Mucosa of descending colon (tissue), 3 donors: ENCODE data around the gene RXRA. TPM values are rescaled to one million over a fixed set of nuclear protein-coding genes. Genes with fewer than 3 reads are reported as not detected.
A peak's percentile ranks its signal among the peaks of the same experiment; 100 is the strongest.

Source experiments
- ATAC-seq: fragments of 200-7000 bp; cut with Tn5 transposase; one replicate; pipeline ENCODE4 v1.9.1; 2020; ENCODE audit warnings: mild to moderate bottlenecking, moderate library complexity
- DNase-seq, 3 donors: peaks; one replicate each; pipeline ENCODE4 v3.0.0-alpha.2; 2020
- H3K36me3 ChIP-seq: fragments of 200-600 bp; one replicate; pipeline ENCODE4 v1.8.0; 2021; ENCODE audit warnings: low read depth, mild to moderate bottlenecking
- H3K4me1 ChIP-seq: fragments of 200-600 bp; one replicate; pipeline ENCODE4 v1.8.0; 2021; ENCODE audit warnings: low read depth, mild to moderate bottlenecking
- H3K4me3 ChIP-seq: fragments of 200-600 bp; one replicate; pipeline ENCODE4 v1.8.0; 2021; ENCODE audit warnings: mild to moderate bottlenecking
- H3K9me3 ChIP-seq: fragments of 200-600 bp; one replicate; pipeline ENCODE4 v1.8.0; 2021; ENCODE audit warnings: mild to moderate bottlenecking
- intact Hi-C, 2 donors: fragments of 100-400 bp; cut with DNase I in 1 of 2; cut with micrococcal nuclease in 1 of 2; formaldehyde crosslinking; loops; one replicate each; pipeline versions ENCODE4 v1.11.0 to v1.11.1; 2022; cut with DNase I, micrococcal nuclease
- total RNA-seq, 3 donors: library from RNA; stranded (reverse); fragmentation: NEBNext Ultra II Directional in 2 of 3; extraction: Animal tissue kit (Norgen Biotek cat#: 25700) in 2 of 3; gene quantifications; one replicate each; pipeline versions ENCODE4 v1.2.1 to v1.2.4, GENCODE V29; 2021 to 2023
- TF ChIP-seq, protein P1 (sequence below): fragments of 200-600 bp; IDR thresholded peaks from one replicate; pipeline ENCODE4 v1.8.0; 2022; ENCODE audit warnings: antibody characterized with exemption, mild to moderate bottlenecking
- donor health status: DM: no; HTN: no; CAD: no; lungs with moderate emphysema.
- donor health status: DM: no; HTN: no; CAD: no.
- donor health status: DM: no; HTN: yes; CAD: no.

Gene RXRA
- total RNA-seq, 3 donors from 2014 or later, result 75.2 to 101 (median 85.3) TPM

DNA sequence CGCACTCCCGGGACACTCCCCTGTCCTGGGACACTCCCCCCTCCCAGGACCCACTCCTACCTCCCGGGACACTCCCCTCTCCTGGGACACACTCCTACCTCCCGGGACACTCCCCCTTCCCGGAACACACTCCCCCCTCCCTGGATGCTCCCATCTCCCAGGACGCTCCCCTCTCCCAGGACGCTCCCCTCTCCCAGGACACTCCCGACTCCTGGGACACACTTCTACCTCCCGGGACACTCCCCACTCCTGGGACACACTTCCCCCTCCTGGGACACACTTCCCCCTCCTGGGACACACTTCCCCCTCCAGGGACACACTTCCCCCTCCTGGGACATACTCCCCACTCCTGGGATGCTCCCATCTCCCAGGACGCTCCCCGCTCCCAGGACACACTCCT is 95.6 kb downstream of the RXRA start:
- Histone ChIP-seq H3K4me1 (peaks cover 19% of the 10 kb centered on the region), H3K36me3 (peaks cover 7% of the 10 kb centered on the region), H3K9me3 (no peaks in the 10 kb centered on the region), H3K4me3 (no peak overlapping the region)
- ATAC-seq (peak; percentile 51), DNase-seq (peak in 1 of 3 donors; percentile 60)
- TF ChIP-seq, protein P1, sequence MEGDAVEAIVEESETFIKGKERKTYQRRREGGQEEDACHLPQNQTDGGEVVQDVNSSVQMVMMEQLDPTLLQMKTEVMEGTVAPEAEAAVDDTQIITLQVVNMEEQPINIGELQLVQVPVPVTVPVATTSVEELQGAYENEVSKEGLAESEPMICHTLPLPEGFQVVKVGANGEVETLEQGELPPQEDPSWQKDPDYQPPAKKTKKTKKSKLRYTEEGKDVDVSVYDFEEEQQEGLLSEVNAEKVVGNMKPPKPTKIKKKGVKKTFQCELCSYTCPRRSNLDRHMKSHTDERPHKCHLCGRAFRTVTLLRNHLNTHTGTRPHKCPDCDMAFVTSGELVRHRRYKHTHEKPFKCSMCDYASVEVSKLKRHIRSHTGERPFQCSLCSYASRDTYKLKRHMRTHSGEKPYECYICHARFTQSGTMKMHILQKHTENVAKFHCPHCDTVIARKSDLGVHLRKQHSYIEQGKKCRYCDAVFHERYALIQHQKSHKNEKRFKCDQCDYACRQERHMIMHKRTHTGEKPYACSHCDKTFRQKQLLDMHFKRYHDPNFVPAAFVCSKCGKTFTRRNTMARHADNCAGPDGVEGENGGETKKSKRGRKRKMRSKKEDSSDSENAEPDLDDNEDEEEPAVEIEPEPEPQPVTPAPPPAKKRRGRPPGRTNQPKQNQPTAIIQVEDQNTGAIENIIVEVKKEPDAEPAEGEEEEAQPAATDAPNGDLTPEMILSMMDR, result no peak
- intact Hi-C loops, result no loop called here

DNA sequence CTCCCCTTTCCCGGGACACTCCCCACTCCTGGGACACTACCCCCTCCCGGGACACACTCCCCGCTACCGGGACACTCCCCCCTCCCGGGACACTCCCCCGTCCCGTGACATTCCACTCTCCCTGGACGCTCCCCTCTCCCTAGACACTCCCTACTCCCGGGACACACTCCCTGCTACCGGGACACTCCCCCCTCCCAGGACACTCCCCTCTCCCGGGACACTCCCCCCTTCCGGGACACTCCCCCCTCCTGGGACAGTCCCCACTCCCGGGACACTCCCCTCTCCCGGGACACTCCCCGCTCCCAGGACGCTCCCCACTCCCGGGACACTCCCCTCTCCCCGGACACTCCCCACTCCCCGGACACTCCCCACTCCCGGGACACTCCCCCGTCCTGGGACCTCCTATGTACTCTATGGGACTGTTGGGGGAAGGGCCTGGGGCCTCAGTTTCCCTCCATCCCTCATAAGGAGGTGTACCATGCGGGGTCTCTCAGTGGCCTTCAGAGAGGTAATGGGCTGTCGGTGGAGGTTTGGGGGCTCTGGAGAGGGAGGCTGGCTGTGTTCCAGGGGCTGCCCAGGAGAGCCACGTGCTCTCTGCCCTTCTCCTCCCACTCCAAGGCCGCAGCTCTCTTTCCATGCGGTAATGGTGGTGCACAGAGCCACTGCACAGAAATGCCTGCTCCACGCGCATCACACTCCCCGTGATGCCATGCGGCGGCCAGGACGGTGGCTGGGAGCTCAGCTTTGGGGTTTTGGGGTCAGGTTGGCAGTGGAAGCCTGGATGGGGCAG is 96.2 kb downstream of the RXRA start:
- ATAC-seq, result peak; percentile 92
- H3K36me3 ChIP-seq, result peaks cover 3% of the 10 kb centered on the region
- no peaks in the 10 kb centered on the region for H3K9me3 ChIP-seq
- peak; percentile 85 to 93 (median 93) for DNase-seq
- H3K4me3 ChIP-seq, result no peak overlapping the region
- TF ChIP-seq, protein P1, result no peak
- intact Hi-C loops, result no loop called here
- peaks cover 19% of the 10 kb centered on the region for H3K4me1 ChIP-seq

DNA sequence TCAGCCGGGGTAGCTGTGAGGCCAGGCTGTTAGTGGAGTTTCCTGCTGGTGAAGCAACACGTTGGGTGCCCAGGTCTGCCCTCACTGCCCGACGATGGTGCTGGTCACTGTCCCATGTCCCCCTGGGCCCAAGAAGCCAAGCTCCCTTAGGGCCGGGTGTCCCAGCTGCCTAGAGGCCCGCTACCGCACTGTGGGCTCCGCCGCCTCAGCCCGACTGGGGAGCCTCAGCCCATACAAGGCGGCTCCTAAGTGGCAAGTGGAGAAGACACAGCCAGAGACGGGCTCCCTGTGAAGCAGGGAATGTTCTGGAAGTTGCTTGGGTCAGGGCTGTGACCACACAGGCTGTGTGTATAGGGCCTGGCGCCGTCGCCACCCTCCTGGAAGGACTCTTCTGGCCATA is 96.9 kb downstream of the RXRA start:
- Histone ChIP-seq H3K36me3 (no peaks in the 10 kb centered on the region), H3K4me1 (peaks cover 19% of the 10 kb centered on the region), H3K9me3 (no peaks in the 10 kb centered on the region), H3K4me3 (no peak overlapping the region)
- DNase-seq (no peak), ATAC-seq (no peak)
- intact Hi-C loops, result no loop called here
- TF ChIP-seq, protein P1, result no peak

DNA sequence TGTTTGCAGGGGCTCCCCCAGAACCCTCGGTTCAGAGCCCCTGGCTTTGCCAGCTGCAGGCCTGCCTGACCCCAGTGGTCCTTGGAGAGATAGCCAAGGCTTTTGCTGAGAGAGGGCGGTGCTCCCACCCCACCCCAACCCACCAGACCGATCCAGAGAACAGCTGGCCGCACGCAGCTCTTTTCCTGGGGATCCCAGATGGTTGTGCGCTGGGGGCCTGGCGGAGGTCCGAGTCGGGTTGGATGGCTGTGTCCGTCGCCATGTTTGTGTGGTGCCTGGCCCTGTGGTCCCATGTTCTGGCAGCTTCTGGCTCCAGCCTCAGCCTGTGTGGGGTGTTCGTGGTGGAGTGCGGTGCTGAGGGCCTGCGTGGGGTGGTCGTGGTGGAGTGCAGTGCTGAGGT is 97.5 kb downstream of the RXRA start:
- TF ChIP-seq, protein P1, result no peak
- Histone ChIP-seq H3K4me1 (peaks cover 19% of the 10 kb centered on the region), H3K4me3 (no peak overlapping the region), H3K36me3 (no peaks in the 10 kb centered on the region), H3K9me3 (no peaks in the 10 kb centered on the region)
- ATAC-seq, result no peak
- intact Hi-C loops, result no loop called here
- DNase-seq, result no peak

DNA sequence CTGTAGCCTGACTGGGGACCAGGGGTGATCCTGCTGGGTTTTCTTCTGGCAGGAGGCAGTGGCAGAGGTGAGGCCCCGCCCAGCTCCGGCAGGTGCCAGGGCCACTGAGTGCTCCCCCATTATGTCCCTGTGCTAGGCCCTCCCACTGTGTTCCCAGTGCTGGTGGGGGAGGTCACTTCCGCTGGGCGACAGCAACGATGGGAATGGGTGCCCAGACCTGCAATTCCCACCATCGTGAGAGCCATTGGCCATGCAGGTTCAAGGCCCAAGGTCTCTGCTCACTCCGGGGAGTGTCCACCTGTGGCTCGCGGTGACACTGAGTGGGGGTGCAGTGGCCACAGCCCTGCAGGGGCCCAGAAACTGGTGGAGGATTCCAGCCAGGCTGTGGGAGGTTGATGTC is 98.6 kb downstream of the RXRA start:
- H3K36me3 ChIP-seq, result no peaks in the 10 kb centered on the region
- H3K4me3 ChIP-seq, result no peak overlapping the region
- no peaks in the 10 kb centered on the region for H3K9me3 ChIP-seq
- ATAC-seq (no peak), DNase-seq (no peak)
- intact Hi-C loops, result no loop called here
- TF ChIP-seq, protein P1, result no peak
- peaks cover 19% of the 10 kb centered on the region for H3K4me1 ChIP-seq
